OCI-LY1 (cell line): Measurements from ENCODE around the gene VMP1.

ENCODE experiments used
- EZH2 ChIP-seq: fragments of 200-600 bp; sonication (generic), shearing (Covaris generic); IDR thresholded peaks from 2 replicates; pipeline ENCODE4 v1.8.0; 2017; ENCODE audit warnings: borderline replicate concordance, mixed run types, mild to moderate bottlenecking, antibody characterized with exemption, low read length, moderate library complexity, mixed read lengths
- TF ChIP-seq, protein P1 (sequence below): fragments of 200-600 bp; sonication (generic), shearing (Covaris generic); IDR thresholded peaks from 2 replicates; pipeline ENCODE4 v1.5.1; 2017; ENCODE audit warnings: mild to moderate bottlenecking, antibody characterized with exemption, low read length, moderate library complexity, mixed read lengths

GRCh38 chr17:59814685-59815084, 107.2 kb downstream of the VMP1 start:
- TF ChIP-seq EZH2: no peak
- TF ChIP-seq, protein P1, sequence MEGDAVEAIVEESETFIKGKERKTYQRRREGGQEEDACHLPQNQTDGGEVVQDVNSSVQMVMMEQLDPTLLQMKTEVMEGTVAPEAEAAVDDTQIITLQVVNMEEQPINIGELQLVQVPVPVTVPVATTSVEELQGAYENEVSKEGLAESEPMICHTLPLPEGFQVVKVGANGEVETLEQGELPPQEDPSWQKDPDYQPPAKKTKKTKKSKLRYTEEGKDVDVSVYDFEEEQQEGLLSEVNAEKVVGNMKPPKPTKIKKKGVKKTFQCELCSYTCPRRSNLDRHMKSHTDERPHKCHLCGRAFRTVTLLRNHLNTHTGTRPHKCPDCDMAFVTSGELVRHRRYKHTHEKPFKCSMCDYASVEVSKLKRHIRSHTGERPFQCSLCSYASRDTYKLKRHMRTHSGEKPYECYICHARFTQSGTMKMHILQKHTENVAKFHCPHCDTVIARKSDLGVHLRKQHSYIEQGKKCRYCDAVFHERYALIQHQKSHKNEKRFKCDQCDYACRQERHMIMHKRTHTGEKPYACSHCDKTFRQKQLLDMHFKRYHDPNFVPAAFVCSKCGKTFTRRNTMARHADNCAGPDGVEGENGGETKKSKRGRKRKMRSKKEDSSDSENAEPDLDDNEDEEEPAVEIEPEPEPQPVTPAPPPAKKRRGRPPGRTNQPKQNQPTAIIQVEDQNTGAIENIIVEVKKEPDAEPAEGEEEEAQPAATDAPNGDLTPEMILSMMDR: no peak
